Neuron (in vitro differentiated cells): ENCODE results near the gene PTGER4.
A peak's percentile ranks its signal among the peaks of the same experiment; 100 is the strongest.
"Not testable (repeated sequence)": the region's sequence is repeated elsewhere in the genome, so short reads cannot be mapped to it uniquely, and the experiment has no call there.

ENCODE experiments used
- H2AFZ ChIP-seq: one replicate; pipeline ENCODE4 v1.6.1; 2013; ENCODE audit warnings: low read depth, mild to moderate bottlenecking, inconsistent platforms, low read length, moderate library complexity
- H3K27me3 ChIP-seq: one replicate; pipeline ENCODE4 v1.6.1; 2013; ENCODE audit warnings: low read length; ENCODE audit not compliant: insufficient read depth
- H3K36me3 ChIP-seq: one replicate; pipeline ENCODE4 v1.6.1; 2013; ENCODE audit warnings: low read length; ENCODE audit not compliant: insufficient read depth
- H3K4me1 ChIP-seq: one replicate; pipeline ENCODE4 v1.6.1; 2013; ENCODE audit warnings: low read length; ENCODE audit not compliant: insufficient read depth
- H3K4me3 ChIP-seq: 2 replicates; pipeline ENCODE4 v1.5.1; 2013; ENCODE audit warnings: mild to moderate bottlenecking, low read length, moderate library complexity
- H3K9me3 ChIP-seq: one replicate; pipeline ENCODE4 v1.6.1; 2013; ENCODE audit warnings: low read length

Gene PTGER4

DNA sequence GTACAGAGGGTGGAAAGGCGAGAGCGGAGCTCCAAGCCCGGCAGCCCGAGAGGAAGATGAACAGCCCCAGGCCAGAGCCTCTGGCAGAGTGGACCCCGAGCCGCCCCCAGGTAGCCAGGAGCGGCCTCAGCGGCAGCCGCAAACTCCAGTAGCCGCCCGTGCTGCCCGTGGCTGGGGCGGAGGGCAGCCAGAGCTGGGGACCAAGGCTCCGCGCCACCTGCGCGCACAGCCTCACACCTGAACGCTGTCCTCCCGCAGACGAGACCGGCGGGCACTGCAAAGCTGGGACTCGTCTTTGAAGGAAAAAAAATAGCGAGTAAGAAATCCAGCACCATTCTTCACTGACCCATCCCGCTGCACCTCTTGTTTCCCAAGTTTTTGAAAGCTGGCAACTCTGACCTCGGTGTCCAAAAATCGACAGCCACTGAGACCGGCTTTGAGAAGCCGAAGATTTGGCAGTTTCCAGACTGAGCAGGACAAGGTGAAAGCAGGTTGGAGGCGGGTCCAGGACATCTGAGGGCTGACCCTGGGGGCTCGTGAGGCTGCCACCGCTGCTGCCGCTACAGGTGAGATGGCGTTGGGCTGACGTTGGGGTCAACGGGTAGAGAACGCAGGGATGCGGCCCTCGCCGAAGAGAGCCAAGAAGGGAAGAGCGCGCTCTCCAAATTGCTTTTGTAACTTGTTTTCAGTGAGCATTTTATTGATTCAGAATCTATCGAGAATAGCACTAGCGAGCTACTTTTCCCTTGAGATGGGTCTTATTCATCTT lies at the start of gene PTGER4:
Gene PTGER4, plus strand, starts transcription at position 3 of the 769 bp plus-strand sequence. CDS start 1,079 bp downstream, outside the sequence.
- H3K4me3 ChIP-seq = peak within 1 kb of the TSS; percentile 64
- no peaks in the 10 kb centered on the region for H3K36me3 ChIP-seq
- H3K4me1 ChIP-seq = no peaks in the 10 kb centered on the region
- no peak within 1 kb of the TSS for H2AFZ ChIP-seq
- H3K9me3 ChIP-seq = peaks cover 13% of the 10 kb centered on the region
- H3K27me3 ChIP-seq = peaks cover 55% of the 10 kb centered on the region

DNA sequence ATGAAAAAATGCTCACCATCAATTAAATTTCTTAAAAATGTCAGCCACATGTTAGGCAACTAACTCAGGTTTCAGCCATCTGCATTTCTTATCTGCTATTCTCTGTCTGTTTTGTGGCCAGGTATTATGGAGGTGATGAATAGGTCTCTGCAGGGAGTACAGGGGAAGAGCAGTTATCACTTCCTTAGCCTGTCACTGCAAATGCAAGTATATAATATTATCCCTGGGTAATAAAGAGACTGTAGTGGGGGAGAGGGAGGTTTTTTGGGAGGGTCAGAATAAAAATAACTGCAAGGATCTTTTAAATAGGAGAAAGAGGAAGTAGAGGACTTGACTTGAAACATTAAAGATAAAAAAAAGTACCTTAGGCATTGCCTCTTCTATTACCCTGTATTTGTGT lies 49.6 kb upstream of the PTGER4 start:
- Histone ChIP-seq H3K36me3 (no peaks in the 10 kb centered on the region), H3K4me1 (no peaks in the 10 kb centered on the region), H3K4me3 (no peak overlapping the region), H3K27me3 (no peaks in the 10 kb centered on the region), H2AFZ (no peak overlapping the region), H3K9me3 (no peaks in the 10 kb centered on the region)

DNA sequence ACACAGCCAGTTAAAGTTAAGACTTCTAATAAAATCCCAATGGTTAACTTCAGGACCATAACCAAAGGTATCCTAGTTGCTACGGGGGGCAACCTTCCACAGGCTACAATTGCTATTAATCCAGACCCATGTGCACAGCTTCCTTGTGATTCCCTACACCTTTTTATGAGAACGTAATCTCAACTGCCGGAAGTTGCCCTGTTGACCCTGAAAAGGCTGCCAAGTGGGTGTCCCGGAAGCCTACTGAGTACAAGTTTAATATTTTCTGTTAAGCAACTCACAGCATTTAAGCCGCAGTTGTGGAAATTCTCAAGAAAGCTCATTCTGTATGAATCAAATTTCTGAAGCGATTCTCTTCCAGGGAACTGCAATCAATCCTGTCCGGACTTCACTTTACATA lies 48.5 kb upstream of the PTGER4 start:
- Histone ChIP-seq H3K9me3 (no peaks in the 10 kb centered on the region), H2AFZ (no peak overlapping the region), H3K27me3 (no peaks in the 10 kb centered on the region), H3K4me1 (no peaks in the 10 kb centered on the region), H3K4me3 (no peak overlapping the region), H3K36me3 (no peaks in the 10 kb centered on the region)

DNA sequence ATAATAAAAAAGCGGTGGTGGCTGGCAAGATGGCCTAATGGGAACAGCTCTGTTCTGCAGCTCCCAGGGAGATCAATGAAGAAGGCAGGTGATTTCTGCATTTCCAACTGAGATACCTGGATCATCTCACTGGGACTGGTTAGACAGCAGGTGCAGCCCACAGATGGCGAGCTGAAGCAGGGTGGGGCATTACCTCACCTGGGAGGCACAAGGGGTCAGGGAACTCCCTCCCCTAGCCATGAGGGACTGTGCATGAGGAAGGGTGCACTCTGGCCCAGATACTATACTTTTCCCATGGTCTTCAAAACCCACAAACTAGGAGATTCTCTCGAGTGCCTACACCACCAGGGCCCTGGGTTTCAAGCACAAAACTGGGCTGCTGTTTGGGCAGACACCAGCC lies 45.6 kb upstream of the PTGER4 start:
- H3K4me3 ChIP-seq = no peak overlapping the region
- no peaks in the 10 kb centered on the region for H3K4me1 ChIP-seq
- H2AFZ ChIP-seq = no peak overlapping the region
- no peaks in the 10 kb centered on the region for H3K36me3 ChIP-seq
- no peaks in the 10 kb centered on the region for H3K27me3 ChIP-seq
- H3K9me3 ChIP-seq = no peaks in the 10 kb centered on the region

DNA sequence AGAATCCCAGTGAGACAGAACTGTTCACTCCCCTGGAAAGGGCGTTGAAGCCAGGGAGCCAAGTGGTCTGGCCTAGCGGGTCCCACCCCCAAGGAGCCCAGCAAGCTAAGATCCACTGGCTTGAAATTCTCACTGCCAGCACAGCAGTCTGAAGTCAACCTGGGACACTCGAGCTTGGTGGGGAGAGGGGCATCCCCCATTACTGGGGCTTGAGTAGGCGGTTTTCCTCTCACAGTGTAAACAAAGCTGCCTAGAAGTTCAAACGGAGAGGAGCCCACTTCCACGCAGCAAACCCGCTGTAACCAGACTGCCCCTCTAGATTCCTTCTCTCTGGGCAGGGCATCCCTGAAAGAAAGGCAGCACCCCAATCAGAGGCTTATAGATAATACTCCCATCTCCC lies 45.1 kb upstream of the PTGER4 start:
- Histone ChIP-seq H3K4me3 (no peak overlapping the region), H3K4me1 (no peaks in the 10 kb centered on the region), H3K27me3 (no peaks in the 10 kb centered on the region), H2AFZ (no peak overlapping the region), H3K9me3 (no peaks in the 10 kb centered on the region), H3K36me3 (no peaks in the 10 kb centered on the region)

DNA sequence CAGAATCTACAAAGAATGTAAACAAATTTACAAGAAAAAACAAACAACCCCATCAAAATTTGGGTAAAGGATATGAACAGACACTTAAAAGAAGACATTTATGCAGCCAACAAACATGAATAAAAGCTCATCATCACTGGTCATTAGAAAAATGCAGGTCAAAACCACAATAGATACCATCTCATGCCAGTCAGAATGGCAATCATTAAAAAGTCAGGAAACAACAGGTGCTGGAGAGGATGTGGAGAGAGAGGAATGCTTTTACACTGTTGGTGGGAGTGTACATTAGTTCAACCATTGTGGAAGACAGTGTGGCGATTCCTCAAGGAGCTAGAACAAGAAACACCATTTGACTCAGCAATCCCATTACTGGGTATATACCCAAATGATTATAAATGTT lies 40.2 kb upstream of the PTGER4 start:
- not testable (repeated sequence) for H3K36me3 ChIP-seq, H2AFZ ChIP-seq, H3K9me3 ChIP-seq, H3K4me1 ChIP-seq, H3K4me3 ChIP-seq, H3K27me3 ChIP-seq

DNA sequence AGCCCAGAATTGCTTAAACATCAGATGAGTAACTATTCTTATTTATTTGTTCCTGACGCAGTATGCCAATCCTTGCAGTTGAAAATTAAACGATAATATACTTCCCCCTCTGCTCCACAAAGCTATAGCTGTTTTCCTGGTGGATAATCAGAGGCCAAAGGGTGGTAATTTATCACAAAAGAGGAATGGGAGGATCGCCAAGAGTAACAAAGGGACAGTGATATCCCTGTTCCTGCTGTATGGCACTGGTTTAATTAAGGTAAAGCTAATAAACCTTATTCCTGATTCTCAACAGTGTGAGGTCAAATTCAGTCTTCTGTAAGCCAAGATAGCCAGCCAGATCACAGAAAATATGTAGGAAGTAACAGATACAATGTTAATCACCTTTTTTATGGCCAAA lies 33.4 kb upstream of the PTGER4 start:
- H3K4me3 ChIP-seq = no peak overlapping the region
- no peak overlapping the region for H2AFZ ChIP-seq
- no peaks in the 10 kb centered on the region for H3K36me3 ChIP-seq
- no peaks in the 10 kb centered on the region for H3K9me3 ChIP-seq
- no peaks in the 10 kb centered on the region for H3K4me1 ChIP-seq
- no peaks in the 10 kb centered on the region for H3K27me3 ChIP-seq

DNA sequence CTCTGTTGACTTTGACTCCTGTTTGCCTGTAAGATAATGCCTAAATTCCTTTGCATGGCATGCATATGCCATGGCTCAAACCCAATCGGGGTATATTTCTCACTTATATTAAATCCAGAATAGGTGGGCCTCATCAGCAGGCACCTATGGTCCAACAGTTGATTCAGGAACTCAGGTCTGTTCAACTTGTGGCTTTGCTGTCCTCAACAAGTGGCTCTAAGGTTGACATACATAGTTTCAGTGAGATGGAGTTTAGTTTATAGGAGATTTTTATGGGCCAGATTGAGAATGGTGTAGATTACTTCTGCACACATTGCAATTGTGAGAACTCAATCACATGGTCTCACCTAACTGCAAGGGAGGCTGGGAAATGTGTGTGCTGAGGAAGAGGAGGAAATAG lies 31.6 kb upstream of the PTGER4 start:
- no peaks in the 10 kb centered on the region for H3K36me3 ChIP-seq
- no peak overlapping the region for H2AFZ ChIP-seq
- no peaks in the 10 kb centered on the region for H3K27me3 ChIP-seq
- H3K4me1 ChIP-seq = no peaks in the 10 kb centered on the region
- H3K9me3 ChIP-seq = no peaks in the 10 kb centered on the region
- H3K4me3 ChIP-seq = no peak overlapping the region

DNA sequence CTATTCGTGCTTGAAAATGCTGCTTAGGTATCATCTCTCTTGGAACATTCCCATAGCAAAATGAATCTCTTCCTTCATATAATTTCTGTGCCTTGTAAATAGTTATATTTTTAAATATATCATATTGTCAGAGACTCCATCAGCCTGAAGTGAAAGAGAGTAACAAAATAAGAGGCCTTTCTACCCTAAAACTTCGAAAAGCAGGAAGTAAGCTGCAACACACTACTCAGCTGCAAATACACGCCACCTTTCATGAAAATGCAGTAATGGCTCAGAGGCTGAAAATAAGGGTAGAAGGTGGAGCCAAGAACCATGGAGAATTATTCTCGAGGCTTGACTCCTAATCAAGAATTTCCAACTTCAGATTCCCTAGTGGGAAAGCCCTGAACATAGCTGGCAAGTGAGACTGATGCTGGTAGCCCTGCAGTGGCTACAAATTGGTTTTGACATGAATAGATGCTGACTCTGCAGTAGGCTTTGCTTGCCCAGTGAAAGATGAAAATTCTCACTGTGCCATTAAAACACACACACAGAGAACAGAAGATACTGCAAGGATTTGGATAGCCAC lies 30.2 kb upstream of the PTGER4 start:
- no peak overlapping the region for H3K4me3 ChIP-seq
- H3K4me1 ChIP-seq = no peaks in the 10 kb centered on the region
- no peak overlapping the region for H2AFZ ChIP-seq
- H3K36me3 ChIP-seq = no peaks in the 10 kb centered on the region
- H3K27me3 ChIP-seq = no peaks in the 10 kb centered on the region
- H3K9me3 ChIP-seq = no peaks in the 10 kb centered on the region

DNA sequence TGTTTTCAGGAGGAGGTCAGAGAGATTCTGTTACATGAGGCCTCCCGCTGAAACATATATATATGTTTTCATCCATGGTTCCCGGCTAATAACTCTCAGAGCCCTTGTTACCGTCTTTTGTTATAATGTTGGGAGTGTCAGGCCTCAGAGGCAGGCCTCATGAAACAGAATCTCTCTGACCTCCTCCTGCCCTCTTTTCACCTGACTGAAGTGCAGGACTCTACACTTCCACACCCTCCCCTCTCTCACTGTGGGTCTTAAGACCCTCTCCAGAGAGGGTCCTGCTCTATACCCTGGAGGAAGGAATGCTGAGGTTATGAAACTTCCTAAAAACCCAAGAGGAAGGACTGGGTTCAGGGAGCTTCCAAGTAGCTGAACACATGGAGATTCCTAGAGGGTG lies 28.5 kb upstream of the PTGER4 start:
- Histone ChIP-seq H3K4me3 (no peak overlapping the region), H3K27me3 (no peaks in the 10 kb centered on the region), H3K9me3 (no peaks in the 10 kb centered on the region), H3K4me1 (no peaks in the 10 kb centered on the region), H2AFZ (no peak overlapping the region), H3K36me3 (no peaks in the 10 kb centered on the region)

DNA sequence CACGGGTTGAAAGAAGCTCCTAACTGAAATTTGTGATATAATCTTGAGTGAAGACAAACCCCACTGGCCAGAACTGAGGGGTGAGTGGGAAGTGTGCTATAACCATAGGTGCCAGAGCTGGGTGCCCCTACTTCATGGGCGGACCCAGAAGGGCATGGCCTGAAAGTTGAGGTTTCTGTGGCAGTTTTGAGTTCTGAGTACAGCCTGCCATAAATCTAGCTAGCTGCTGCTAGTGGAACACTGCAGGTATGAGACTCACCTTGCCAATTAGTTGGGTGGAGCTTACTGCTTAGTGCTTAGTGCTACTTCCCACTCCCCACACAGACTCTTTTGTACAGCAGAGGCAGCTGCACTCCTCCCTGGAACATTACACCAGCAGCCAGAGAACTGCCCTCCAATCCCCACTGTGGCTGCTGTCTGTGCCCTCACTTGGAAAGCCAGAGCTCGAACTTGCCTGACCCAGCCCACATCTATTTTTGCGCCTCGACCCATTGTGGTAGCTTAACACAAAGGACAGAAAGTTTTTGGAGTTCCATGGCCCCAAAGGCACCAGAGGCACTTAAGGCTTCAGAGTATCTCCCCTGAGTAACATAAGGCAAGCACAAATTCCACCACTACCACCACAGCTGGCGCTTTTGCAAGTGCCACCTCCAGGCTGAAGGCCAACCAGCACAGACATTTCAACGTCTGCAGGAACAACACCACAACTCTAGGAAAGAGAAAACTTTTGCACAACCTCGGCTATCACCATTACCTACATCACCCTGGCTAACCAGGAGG lies 27.1 kb upstream of the PTGER4 start:
- no peaks in the 10 kb centered on the region for H3K4me1 ChIP-seq
- H2AFZ ChIP-seq = no peak overlapping the region
- H3K4me3 ChIP-seq = no peak overlapping the region
- no peaks in the 10 kb centered on the region for H3K9me3 ChIP-seq
- H3K36me3 ChIP-seq = no peaks in the 10 kb centered on the region
- H3K27me3 ChIP-seq = no peaks in the 10 kb centered on the region

DNA sequence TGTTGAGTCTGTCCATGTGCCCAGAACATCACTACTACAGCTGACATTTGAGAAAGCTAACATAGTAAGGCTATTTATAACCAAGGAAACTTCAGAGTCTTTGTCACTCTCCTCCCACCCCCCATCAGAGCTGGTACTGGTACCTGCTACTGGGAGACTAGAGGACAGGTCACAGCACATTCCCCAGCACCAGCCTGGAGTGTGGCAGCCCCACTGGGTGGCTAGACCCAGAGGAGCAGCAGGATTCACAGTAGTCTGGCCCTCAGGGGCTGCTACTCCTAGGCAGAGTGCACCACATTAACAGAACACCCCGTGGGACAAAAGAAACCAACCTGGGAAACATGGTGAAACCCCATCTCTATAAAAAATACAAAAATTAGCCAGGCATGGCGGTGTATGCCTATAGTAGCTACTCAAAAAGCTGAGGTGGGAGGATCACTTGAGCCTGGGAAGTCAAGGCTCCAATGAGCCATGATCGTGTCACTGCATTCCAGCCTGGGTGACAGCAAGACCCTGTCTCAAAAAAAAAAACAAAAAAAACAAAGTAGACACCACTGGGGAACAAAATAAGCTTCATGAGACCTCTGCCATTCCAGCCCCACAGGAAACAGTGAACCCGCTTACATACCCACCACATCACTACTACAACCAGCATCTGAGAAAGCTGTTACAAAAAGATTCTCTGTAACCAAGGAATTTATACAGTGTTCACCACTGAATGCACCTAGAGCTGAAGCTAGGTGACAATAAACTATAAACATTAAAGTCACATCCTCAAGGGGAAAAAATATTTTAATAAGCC lies 26.3 kb upstream of the PTGER4 start:
- no peak overlapping the region for H3K4me3 ChIP-seq

More for the DNA sequence above, 26.3 kb upstream of the PTGER4 start:
- H2AFZ ChIP-seq = no peak overlapping the region
- H3K36me3 ChIP-seq = no peaks in the 10 kb centered on the region
- H3K27me3 ChIP-seq = no peaks in the 10 kb centered on the region
- no peaks in the 10 kb centered on the region for H3K9me3 ChIP-seq
- no peaks in the 10 kb centered on the region for H3K4me1 ChIP-seq
